Lower leg skin (tissue), 3 donors: ENCODE data around the gene ORM2.

Experiments used
- POLR2A ChIP-seq, 2 donors: fragments of 450-650 bp; IDR thresholded peaks; one replicate each; pipeline ENCODE4 v1.6.1; 2016 to 2017; ENCODE audit warnings: antibody characterized with exemption in 2 of 2, mild to moderate bottlenecking in 1 of 2, moderate library complexity in 1 of 2
- TF ChIP-seq, protein P1 (sequence below), 3 donors: fragments of 450-650 bp; IDR thresholded peaks; one replicate each; pipeline ENCODE4 v1.5.1; 2016; ENCODE audit warnings: antibody characterized with exemption in 3 of 3, mild to moderate bottlenecking in 3 of 3, moderate library complexity in 2 of 3

- TF ChIP-seq, protein P1, sequence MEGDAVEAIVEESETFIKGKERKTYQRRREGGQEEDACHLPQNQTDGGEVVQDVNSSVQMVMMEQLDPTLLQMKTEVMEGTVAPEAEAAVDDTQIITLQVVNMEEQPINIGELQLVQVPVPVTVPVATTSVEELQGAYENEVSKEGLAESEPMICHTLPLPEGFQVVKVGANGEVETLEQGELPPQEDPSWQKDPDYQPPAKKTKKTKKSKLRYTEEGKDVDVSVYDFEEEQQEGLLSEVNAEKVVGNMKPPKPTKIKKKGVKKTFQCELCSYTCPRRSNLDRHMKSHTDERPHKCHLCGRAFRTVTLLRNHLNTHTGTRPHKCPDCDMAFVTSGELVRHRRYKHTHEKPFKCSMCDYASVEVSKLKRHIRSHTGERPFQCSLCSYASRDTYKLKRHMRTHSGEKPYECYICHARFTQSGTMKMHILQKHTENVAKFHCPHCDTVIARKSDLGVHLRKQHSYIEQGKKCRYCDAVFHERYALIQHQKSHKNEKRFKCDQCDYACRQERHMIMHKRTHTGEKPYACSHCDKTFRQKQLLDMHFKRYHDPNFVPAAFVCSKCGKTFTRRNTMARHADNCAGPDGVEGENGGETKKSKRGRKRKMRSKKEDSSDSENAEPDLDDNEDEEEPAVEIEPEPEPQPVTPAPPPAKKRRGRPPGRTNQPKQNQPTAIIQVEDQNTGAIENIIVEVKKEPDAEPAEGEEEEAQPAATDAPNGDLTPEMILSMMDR (IDR thresholded peaks at IDR 0.05), result no peak
- TF ChIP-seq POLR2A (IDR thresholded peaks at IDR 0.05), result no peak
These were observed 4.8 kb downstream of the ORM2 start for GRCh38 chr9:114334490-114334889.
